Posterior cingulate gyrus (tissue), 11 donors: ENCODE data around the gene DPYSL3.

Experiments used
- DNase-seq, 10 donors: peaks; one replicate each; pipeline versions ENCODE4 v3.0.0 to v3.0.0-alpha.2; 2020 to 2021; ENCODE audit warnings: mixed read lengths in 3 of 10
- intact Hi-C: fragments of 100-400 bp; cut with DNase I; formaldehyde crosslinking; loops from one replicate; pipeline ENCODE4 v1.15.1; 2023

DPYSL3 gene

GRCh38 chr5:147479444-147479843 lies 30.4 kb downstream of the DPYSL3 start:
- intact Hi-C loops = no loop called here
- no peak for DNase-seq

GRCh38 chr5:147474140-147474539 lies 35.7 kb downstream of the DPYSL3 start:
- no peak for DNase-seq
- intact Hi-C loops = no loop called here

- DNase-seq = no peak
- intact Hi-C loops = no loop called here
Observed at GRCh38 chr5:147472664-147473475, 37.0 kb downstream of the DPYSL3 start.

GRCh38 chr5:147467973-147468508 lies 41.8 kb downstream of the DPYSL3 start:
- no peak for DNase-seq
- intact Hi-C loops = no loop called here

- intact Hi-C loops = no loop called here
- no peak for DNase-seq
Observed at GRCh38 chr5:147466360-147466980, 43.4 kb downstream of the DPYSL3 start.

GRCh38 chr5:147465747-147466146 lies 44.1 kb downstream of the DPYSL3 start:
- intact Hi-C loops = no loop called here
- DNase-seq = no peak

- no peak for DNase-seq
- intact Hi-C loops = no loop called here
Observed at GRCh38 chr5:147464211-147464610, 45.7 kb downstream of the DPYSL3 start.

- intact Hi-C loops = no loop called here
- DNase-seq = no peak
Observed at GRCh38 chr5:147461915-147462314, 48.0 kb downstream of the DPYSL3 start.

GRCh38 chr5:147460380-147460779 lies 49.5 kb downstream of the DPYSL3 start:
- intact Hi-C loops = no loop called here
- DNase-seq = no peak

GRCh38 chr5:147458581-147458980 lies 51.3 kb downstream of the DPYSL3 start:
- DNase-seq = no peak
- intact Hi-C loops = loop anchor here (10.0 kb wide), 1 partner anchor 366 kb away; no protein-coding TSS in a partner anchor

GRCh38 chr5:147455822-147456450 lies 53.9 kb downstream of the DPYSL3 start:
- DNase-seq = no peak
- intact Hi-C loops = loop anchor here (10.0 kb wide), 1 partner anchor 369 kb away; no protein-coding TSS in a partner anchor

- DNase-seq = no peak
Observed at GRCh38 chr5:147454996-147455677, 54.7 kb downstream of the DPYSL3 start.

GRCh38 chr5:147453875-147454814 lies 55.7 kb downstream of the DPYSL3 start:
- intact Hi-C loops = loop anchor here (1.0 to 10.0 kb wide), 2 partner anchors 124 to 371 kb away; no protein-coding TSS in a partner anchor
- peak; percentile 70 to 96 (median 86) for DNase-seq

More at GRCh38 chr5:147454996-147455677, 54.7 kb downstream of the DPYSL3 start:
- intact Hi-C loops = loop anchor here (1.0 to 10.0 kb wide), 2 partner anchors 123 to 370 kb away; no protein-coding TSS in a partner anchor

- peak in 4 of 10 donors; percentile 25 to 73 (median 33) for DNase-seq
- intact Hi-C loops = loop anchor here (10.0 kb wide), 1 partner anchor 373 kb away; no protein-coding TSS in a partner anchor
Observed at GRCh38 chr5:147452165-147452811, 57.6 kb downstream of the DPYSL3 start.

- DNase-seq = no peak
- intact Hi-C loops = loop anchor here (10.0 kb wide), 1 partner anchor 374 kb away; no protein-coding TSS in a partner anchor
Observed at GRCh38 chr5:147451193-147451592, 58.7 kb downstream of the DPYSL3 start.

GRCh38 chr5:147450606-147451005 lies 59.3 kb downstream of the DPYSL3 start:
- DNase-seq = no peak
- intact Hi-C loops = loop anchor here (10.0 kb wide), 1 partner anchor 374 kb away; no protein-coding TSS in a partner anchor

GRCh38 chr5:147448766-147449165 lies 61.1 kb downstream of the DPYSL3 start:
- intact Hi-C loops = no loop called here
- DNase-seq = no peak

- no peak for DNase-seq
- intact Hi-C loops = no loop called here
Observed at GRCh38 chr5:147446523-147446922, 63.3 kb downstream of the DPYSL3 start.
